ENCODE data around the gene WNT3A. TPM values are rescaled to one million over a fixed set of nuclear protein-coding genes. Genes with fewer than 3 reads are reported as not detected.

The WNT3A gene
- total RNA-seq, 1 donor from 2014 or later = not detected

GRCh38 chr1:228013935-228014930, 7.4 kb downstream of the WNT3A start:
- intact Hi-C loops (cut with DNase I) = no loop called here
- TF ChIP-seq CTCF (IDR thresholded peaks at IDR 0.05) = no peak
- TF ChIP-seq POLR2A (IDR thresholded peaks at IDR 0.05) = no peak
- no peak for TF ChIP-seq POLR2AphosphoS5 (IDR thresholded peaks at IDR 0.05; ENCODE audit: insufficient read depth in 1 of 2, low read depth in 1 of 2)
- Histone ChIP-seq H3K36me3 (no peaks in the 10 kb centered on the region), H3K4me3 (no peak overlapping the region), H3K27me3 (no peaks in the 10 kb centered on the region), H3K4me1 (no peaks in the 10 kb centered on the region), H3K9me3 (no peaks in the 10 kb centered on the region), H3K27ac (no peak overlapping the region)
- peak in 1 of 2 donors; percentile 82 for DNase-seq (ENCODE audit: extremely low spot score in 2 of 2)

GRCh38 chr1:228015276-228016180, 8.7 kb downstream of the WNT3A start:
- Histone ChIP-seq H3K27me3 (no peaks in the 10 kb centered on the region), H3K4me3 (no peak overlapping the region), H3K4me1 (no peaks in the 10 kb centered on the region), H3K36me3 (no peaks in the 10 kb centered on the region), H3K27ac (no peak overlapping the region), H3K9me3 (no peaks in the 10 kb centered on the region)
- no peak for DNase-seq (ENCODE audit: extremely low spot score in 2 of 2)
- intact Hi-C loops (cut with DNase I) = no loop called here
- TF ChIP-seq POLR2A (IDR thresholded peaks at IDR 0.05) (no peak), POLR2AphosphoS5 (IDR thresholded peaks at IDR 0.05; ENCODE audit: insufficient read depth in 1 of 2, low read depth in 1 of 2) (no peak), CTCF (IDR thresholded peaks at IDR 0.05) (no peak)

DNA sequence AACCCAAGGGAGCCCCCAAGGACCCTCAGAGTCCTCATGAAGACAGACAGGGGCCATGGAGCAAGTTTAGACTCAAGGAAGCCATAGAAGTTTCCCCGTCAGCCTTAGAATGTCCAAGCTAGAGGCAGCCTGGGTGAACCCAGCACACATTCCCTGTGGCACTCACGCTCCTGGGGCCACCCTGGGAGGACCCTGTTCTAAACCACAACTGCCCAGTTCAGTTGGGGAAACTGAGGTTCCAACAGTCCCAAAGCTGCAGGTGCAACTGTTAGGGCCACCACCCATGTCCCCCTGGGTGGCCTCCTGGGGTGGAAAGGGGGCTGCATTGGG, 9.3 kb downstream of the WNT3A start:
- H3K9me3 ChIP-seq = no peaks in the 10 kb centered on the region
- H3K27ac ChIP-seq = no peak overlapping the region
- no peak for TF ChIP-seq CTCF (IDR thresholded peaks at IDR 0.05)
- no peak for TF ChIP-seq POLR2AphosphoS5 (IDR thresholded peaks at IDR 0.05; ENCODE audit: insufficient read depth in 1 of 2, low read depth in 1 of 2)
- TF ChIP-seq POLR2A (IDR thresholded peaks at IDR 0.05) = no peak
- H3K27me3 ChIP-seq = no peaks in the 10 kb centered on the region
- no peaks in the 10 kb centered on the region for H3K36me3 ChIP-seq
- no peaks in the 10 kb centered on the region for H3K4me1 ChIP-seq
- no peak overlapping the region for H3K4me3 ChIP-seq
- intact Hi-C loops (cut with DNase I) = no loop called here
- DNase-seq (ENCODE audit: extremely low spot score in 2 of 2) = no peak

GRCh38 chr1:228016653-228017355, 10.0 kb downstream of the WNT3A start:
- no peak overlapping the region for H3K4me3 ChIP-seq
- DNase-seq (ENCODE audit: extremely low spot score in 2 of 2) = no peak
- intact Hi-C loops (cut with DNase I) = no loop called here
- no peaks in the 10 kb centered on the region for H3K4me1 ChIP-seq
- TF ChIP-seq POLR2A (IDR thresholded peaks at IDR 0.05) = no peak
- H3K9me3 ChIP-seq = no peaks in the 10 kb centered on the region
- H3K27me3 ChIP-seq = no peaks in the 10 kb centered on the region
- no peak overlapping the region for H3K27ac ChIP-seq
- H3K36me3 ChIP-seq = no peaks in the 10 kb centered on the region

Data from vagina (tissue), 2 donors.